Choroid plexus epithelial cell (primary cell): Measurements from ENCODE around the gene SLC16A9.

Experiments
- DNase-seq: peaks from one replicate; pipeline ENCODE4 v3.0.0-alpha.2; 2010; ENCODE audit warnings: low read depth
- H3K4me3 ChIP-seq: 2 replicates; pipeline ENCODE4 v1.5.1; 2011; ENCODE audit warnings: low read depth, mild to moderate bottlenecking, control low read depth, low read length, moderate library complexity
- CTCF ChIP-seq: conservative IDR thresholded peaks from 2 replicates; pipeline ENCODE4 v1.5.1; 2011; ENCODE audit warnings: low read depth, mild to moderate bottlenecking, control low read depth, inconsistent platforms, low read length, moderate library complexity

The SLC16A9 gene

GRCh38 chr10:59709395-59710125 lies at the start of gene SLC16A9:
Gene SLC16A9 (minus strand): TSS chr10:59709850. CDS start chr10:59684291, 25,559 bp downstream.
- peak; percentile 57 for DNase-seq
- TF ChIP-seq CTCF: peak; percentile 31
- H3K4me3 ChIP-seq: peak within 1 kb of the TSS; percentile 53

- DNase-seq: peak; percentile 93
- H3K4me3 ChIP-seq: no peak overlapping the region
- no peak for TF ChIP-seq CTCF
These were observed 48.3 kb upstream of the SLC16A9 start for GRCh38 chr10:59757966-59758365.

- TF ChIP-seq CTCF: no peak
- no peak overlapping the region for H3K4me3 ChIP-seq
- peak; percentile 8 for DNase-seq
These were observed 45.3 kb upstream of the SLC16A9 start for GRCh38 chr10:59754951-59755350.

- no peak within 1 kb of the TSS for H3K4me3 ChIP-seq
- TF ChIP-seq CTCF: no peak
- no peak for DNase-seq
These were observed 43.6 kb upstream of the SLC16A9 start, which contains the start of gene MRLN for GRCh38 chr10:59753267-59753666. Gene MRLN (minus strand): TSS chr10:59753455.

GRCh38 chr10:59752278-59752940 lies 42.8 kb upstream of the SLC16A9 start:
- no peak for DNase-seq
- TF ChIP-seq CTCF: no peak
- no peak overlapping the region for H3K4me3 ChIP-seq

GRCh38 chr10:59750155-59750945 lies 40.7 kb upstream of the SLC16A9 start:
- TF ChIP-seq CTCF: no peak
- DNase-seq: no peak

More at GRCh38 chr10:59750155-59750945, 40.7 kb upstream of the SLC16A9 start:
- no peak overlapping the region for H3K4me3 ChIP-seq
